OCI-LY1 (cell line): ENCODE data around the gene MPLKIP.

Experiments
- EZH2 ChIP-seq: fragments of 200-600 bp; sonication (generic), shearing (Covaris generic); IDR thresholded peaks from 2 replicates; pipeline ENCODE4 v1.8.0; 2017; ENCODE audit warnings: borderline replicate concordance, mixed run types, mild to moderate bottlenecking, antibody characterized with exemption, low read length, moderate library complexity, mixed read lengths
- TF ChIP-seq, protein P1 (sequence below): fragments of 200-600 bp; sonication (generic), shearing (Covaris generic); IDR thresholded peaks from 2 replicates; pipeline ENCODE4 v1.5.1; 2017; ENCODE audit warnings: mild to moderate bottlenecking, antibody characterized with exemption, low read length, moderate library complexity, mixed read lengths

DNA sequence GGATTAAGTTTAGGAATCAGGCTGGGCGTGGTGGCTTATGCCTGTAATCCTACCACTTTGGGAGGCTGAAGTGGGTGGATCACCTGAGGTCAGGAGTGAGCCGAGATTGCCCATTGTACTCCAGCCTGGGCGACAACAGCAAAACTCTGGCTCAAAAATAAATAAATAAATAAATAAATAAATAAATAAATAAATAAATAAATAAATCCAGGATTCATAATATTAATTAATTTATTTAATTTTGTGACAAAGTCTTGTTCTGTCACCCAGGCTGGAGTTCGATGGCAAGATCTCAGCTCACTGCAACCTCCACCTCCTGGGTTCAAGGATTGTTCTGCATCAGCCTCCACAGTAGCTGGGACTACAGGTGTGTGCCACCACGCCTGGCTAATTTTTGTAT, 4.6 kb upstream of the MPLKIP start:
- TF ChIP-seq EZH2, result no peak
- TF ChIP-seq, protein P1, sequence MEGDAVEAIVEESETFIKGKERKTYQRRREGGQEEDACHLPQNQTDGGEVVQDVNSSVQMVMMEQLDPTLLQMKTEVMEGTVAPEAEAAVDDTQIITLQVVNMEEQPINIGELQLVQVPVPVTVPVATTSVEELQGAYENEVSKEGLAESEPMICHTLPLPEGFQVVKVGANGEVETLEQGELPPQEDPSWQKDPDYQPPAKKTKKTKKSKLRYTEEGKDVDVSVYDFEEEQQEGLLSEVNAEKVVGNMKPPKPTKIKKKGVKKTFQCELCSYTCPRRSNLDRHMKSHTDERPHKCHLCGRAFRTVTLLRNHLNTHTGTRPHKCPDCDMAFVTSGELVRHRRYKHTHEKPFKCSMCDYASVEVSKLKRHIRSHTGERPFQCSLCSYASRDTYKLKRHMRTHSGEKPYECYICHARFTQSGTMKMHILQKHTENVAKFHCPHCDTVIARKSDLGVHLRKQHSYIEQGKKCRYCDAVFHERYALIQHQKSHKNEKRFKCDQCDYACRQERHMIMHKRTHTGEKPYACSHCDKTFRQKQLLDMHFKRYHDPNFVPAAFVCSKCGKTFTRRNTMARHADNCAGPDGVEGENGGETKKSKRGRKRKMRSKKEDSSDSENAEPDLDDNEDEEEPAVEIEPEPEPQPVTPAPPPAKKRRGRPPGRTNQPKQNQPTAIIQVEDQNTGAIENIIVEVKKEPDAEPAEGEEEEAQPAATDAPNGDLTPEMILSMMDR, result no peak
